Uterus (tissue), 4 donors: ENCODE data around the gene ACADM. TPM values are rescaled to one million over a fixed set of nuclear protein-coding genes. Genes with fewer than 3 reads are reported as not detected.

Experiments used
- DNase-seq, 2 donors: peaks; one replicate each; pipeline ENCODE4 v3.0.0-alpha.2; 2019 to 2020
- H3K27ac ChIP-seq, 2 donors: fragments of 200-600 bp; sonication (generic); 1 replicate in 1 of 2; 2 replicates in 1 of 2; pipeline ENCODE4 v1.5.1; 2016 to 2018
- H3K27me3 ChIP-seq, 2 donors: fragments of 200-600 bp; sonication (generic); one replicate each; pipeline ENCODE4 v1.5.1; 2018 to 2019; ENCODE audit warnings: control low read depth in 1 of 2
- H3K36me3 ChIP-seq, 2 donors: fragments of 200-600 bp; sonication (generic); one replicate each; pipeline ENCODE4 v1.5.1; 2019; ENCODE audit warnings: control low read depth in 1 of 2
- H3K4me1 ChIP-seq, 2 donors: fragments of 200-600 bp; sonication (generic); one replicate each; pipeline ENCODE4 v1.5.1; 2018 to 2019; ENCODE audit warnings: control low read depth in 1 of 2
- H3K4me3 ChIP-seq, 2 donors: fragments of 200-600 bp; sonication (generic); 1 replicate in 1 of 2; 2 replicates in 1 of 2; pipeline ENCODE4 v1.5.1; 2018 to 2019; ENCODE audit warnings: mild to moderate bottlenecking in 1 of 2
- H3K9me3 ChIP-seq, 2 donors: fragments of 200-600 bp; sonication (generic); one replicate each; pipeline ENCODE4 v1.5.1; 2019; ENCODE audit warnings: control low read depth in 1 of 2
- POLR2A ChIP-seq, 2 donors: fragments of 450-650 bp; IDR thresholded peaks; one replicate each; pipeline ENCODE4 v1.6.1; 2016; ENCODE audit warnings: antibody characterized with exemption in 2 of 2, mild to moderate bottlenecking in 1 of 2, moderate library complexity in 1 of 2
- intact Hi-C: fragments of 100-400 bp; cut with DNase I; formaldehyde crosslinking; loops from one replicate; pipeline ENCODE4 v1.15.1; 2023; ENCODE audit warnings: low total_unique reads
- total RNA-seq, 4 donors: library from RNA; depleted of rRNA in 3 of 4; stranded (reverse); fragments of >200 nt in 3 of 4; gene quantifications; one replicate each; pipeline versions ENCODE4 v1.1.0 to v1.2.4, GENCODE V29; 2014 to 2023
- TF ChIP-seq, protein P1 (sequence below), 4 experiments: fragments of 200-600 bp in 2 of 4; fragments of 450-650 bp in 2 of 4; sonication (generic) in 2 of 4; IDR thresholded peaks; one replicate each; pipeline ENCODE4 v1.5.1; 2016 to 2019; ENCODE audit warnings: antibody characterized with exemption in 4 of 4, mild to moderate bottlenecking in 2 of 4, moderate library complexity in 1 of 4
- donor health status: DM: yes; HTN: yes; CAD: no.

ACADM gene
- total RNA-seq, 4 donors from 2014 or later: 44.0 to 174 (median 65.4) TPM

DNA sequence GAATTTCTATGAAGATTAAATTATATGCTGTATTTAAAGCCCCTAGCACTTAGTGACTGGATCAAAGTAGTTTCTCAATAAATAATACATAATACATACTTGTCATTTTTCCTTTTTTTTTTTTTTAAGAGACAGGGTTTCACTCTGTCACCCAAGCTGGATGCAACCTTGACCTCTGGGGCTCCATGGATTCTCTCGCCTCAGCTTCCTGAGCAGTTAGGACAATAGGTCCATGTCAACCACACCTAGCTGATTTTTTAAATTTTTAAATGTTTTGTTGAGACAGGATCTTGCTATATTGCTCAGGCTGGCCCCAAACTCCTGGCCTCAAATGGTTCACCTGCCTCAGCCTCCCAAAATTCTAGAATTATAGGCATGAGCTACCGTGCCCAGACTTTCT is 5.9 kb downstream of the ACADM start:
- TF ChIP-seq POLR2A (IDR thresholded peaks at IDR 0.05): no peak
- TF ChIP-seq, protein P1, sequence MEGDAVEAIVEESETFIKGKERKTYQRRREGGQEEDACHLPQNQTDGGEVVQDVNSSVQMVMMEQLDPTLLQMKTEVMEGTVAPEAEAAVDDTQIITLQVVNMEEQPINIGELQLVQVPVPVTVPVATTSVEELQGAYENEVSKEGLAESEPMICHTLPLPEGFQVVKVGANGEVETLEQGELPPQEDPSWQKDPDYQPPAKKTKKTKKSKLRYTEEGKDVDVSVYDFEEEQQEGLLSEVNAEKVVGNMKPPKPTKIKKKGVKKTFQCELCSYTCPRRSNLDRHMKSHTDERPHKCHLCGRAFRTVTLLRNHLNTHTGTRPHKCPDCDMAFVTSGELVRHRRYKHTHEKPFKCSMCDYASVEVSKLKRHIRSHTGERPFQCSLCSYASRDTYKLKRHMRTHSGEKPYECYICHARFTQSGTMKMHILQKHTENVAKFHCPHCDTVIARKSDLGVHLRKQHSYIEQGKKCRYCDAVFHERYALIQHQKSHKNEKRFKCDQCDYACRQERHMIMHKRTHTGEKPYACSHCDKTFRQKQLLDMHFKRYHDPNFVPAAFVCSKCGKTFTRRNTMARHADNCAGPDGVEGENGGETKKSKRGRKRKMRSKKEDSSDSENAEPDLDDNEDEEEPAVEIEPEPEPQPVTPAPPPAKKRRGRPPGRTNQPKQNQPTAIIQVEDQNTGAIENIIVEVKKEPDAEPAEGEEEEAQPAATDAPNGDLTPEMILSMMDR (IDR thresholded peaks at IDR 0.05): no peak
- H3K4me3 ChIP-seq: no peak overlapping the region
- H3K36me3 ChIP-seq: no peaks in the 10 kb centered on the region
- no peak overlapping the region for H3K27ac ChIP-seq
- intact Hi-C loops: no loop called here
- no peak for DNase-seq
- H3K4me1 ChIP-seq: peaks cover 0 to 4% of the 10 kb centered on the region in 2 donors
- H3K9me3 ChIP-seq: no peaks in the 10 kb centered on the region
- no peaks in the 10 kb centered on the region for H3K27me3 ChIP-seq

DNA sequence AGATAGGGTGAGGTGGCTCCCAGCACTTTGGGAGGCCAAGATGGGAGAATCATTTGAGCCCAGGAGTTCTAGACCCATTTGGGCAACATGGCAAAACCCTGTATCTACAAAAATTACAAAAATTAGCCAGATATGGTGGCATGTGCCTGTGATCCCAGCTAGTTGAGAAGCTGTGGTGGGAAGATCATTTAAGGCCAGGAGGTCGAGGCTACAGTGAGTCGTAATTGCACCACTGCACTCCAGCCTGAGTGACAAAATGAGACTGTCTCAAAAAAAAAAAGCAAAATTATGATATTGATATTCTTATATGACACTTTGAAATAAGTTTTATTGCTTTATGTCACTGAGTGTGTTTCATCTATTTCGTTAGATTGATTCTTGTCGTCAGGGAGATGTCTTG is 7.4 kb downstream of the ACADM start:
- intact Hi-C loops: no loop called here
- DNase-seq: no peak
- no peak overlapping the region for H3K27ac ChIP-seq
- peaks cover 0 to 4% of the 10 kb centered on the region in 2 donors for H3K4me1 ChIP-seq
- no peak overlapping the region for H3K4me3 ChIP-seq
- no peaks in the 10 kb centered on the region for H3K36me3 ChIP-seq
- no peaks in the 10 kb centered on the region for H3K27me3 ChIP-seq
- no peaks in the 10 kb centered on the region for H3K9me3 ChIP-seq
- no peak for TF ChIP-seq POLR2A (IDR thresholded peaks at IDR 0.05)
- TF ChIP-seq, protein P1 (IDR thresholded peaks at IDR 0.05): no peak

DNA sequence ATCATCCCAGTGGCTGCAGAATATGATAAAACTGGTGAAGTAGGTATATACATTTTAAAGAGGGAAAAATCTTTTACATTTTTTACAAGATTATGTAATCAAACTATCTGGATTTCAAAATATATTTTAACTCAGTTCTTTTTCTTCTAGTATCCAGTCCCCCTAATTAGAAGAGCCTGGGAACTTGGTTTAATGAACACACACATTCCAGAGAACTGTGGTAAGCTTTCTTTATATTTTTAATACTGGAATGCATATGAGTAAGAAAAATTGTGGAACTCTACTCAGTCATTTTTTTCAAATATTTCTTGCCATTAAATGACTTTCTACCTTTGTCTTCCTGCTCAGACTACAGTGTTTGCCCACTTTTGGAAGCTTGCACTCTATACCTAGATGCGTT is 8.2 kb downstream of the ACADM start:
- Histone ChIP-seq H3K27ac (no peak overlapping the region), H3K36me3 (no peaks in the 10 kb centered on the region), H3K27me3 (no peaks in the 10 kb centered on the region), H3K4me3 (no peak overlapping the region), H3K9me3 (no peaks in the 10 kb centered on the region), H3K4me1 (peaks cover 0 to 2% of the 10 kb centered on the region in 2 donors)
- no peak for DNase-seq
- no peak for TF ChIP-seq POLR2A (IDR thresholded peaks at IDR 0.05)
- TF ChIP-seq, protein P1 (IDR thresholded peaks at IDR 0.05): no peak
- intact Hi-C loops: no loop called here

DNA sequence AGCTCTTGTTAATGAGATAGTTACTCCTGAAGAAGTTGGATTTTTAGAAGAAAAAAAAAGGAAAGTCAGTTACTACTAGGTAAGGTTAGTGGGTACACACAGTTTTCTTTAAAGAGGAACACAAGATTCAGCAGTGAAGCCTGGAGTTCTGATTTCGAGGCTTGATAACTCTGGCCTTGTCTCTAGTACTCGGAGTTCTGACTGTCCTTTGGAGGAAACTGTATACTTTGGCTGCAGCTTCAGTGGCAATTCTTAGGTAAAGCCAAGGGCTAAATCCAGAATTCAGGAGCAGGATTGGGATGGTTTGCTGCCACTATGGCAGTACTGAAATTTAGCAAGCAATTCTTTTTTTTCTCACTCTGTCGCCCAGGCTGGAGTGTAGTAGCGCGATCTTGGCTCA is 9.2 kb downstream of the ACADM start:
- no peak for DNase-seq
- no peak overlapping the region for H3K27ac ChIP-seq
- no peaks in the 10 kb centered on the region for H3K4me1 ChIP-seq
- H3K4me3 ChIP-seq: no peak overlapping the region
- H3K27me3 ChIP-seq: no peaks in the 10 kb centered on the region
- intact Hi-C loops: no loop called here
- H3K36me3 ChIP-seq: no peaks in the 10 kb centered on the region
- no peaks in the 10 kb centered on the region for H3K9me3 ChIP-seq
- TF ChIP-seq, protein P1 (IDR thresholded peaks at IDR 0.05): no peak
- no peak for TF ChIP-seq POLR2A (IDR thresholded peaks at IDR 0.05)

DNA sequence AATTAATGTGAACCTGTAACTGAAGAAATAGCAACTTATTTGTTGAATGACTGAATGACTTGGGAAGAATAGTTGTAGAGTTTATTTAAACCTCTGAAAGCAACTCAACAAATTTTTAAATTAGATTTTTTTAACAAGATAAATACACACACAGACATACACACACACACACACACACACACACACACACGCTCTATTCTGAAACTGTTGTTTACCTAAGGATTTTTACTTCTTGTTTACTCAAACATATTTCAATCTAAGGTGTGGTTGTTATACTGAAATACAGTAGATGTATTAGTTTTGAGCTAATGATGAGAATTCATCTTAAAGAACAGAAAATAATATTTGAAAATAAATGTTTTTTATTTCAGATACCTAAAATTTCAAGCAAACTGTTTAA is 11.5 kb downstream of the ACADM start:
- Histone ChIP-seq H3K9me3 (no peaks in the 10 kb centered on the region), H3K27ac (no peak overlapping the region), H3K4me1 (no peaks in the 10 kb centered on the region), H3K36me3 (no peaks in the 10 kb centered on the region), H3K27me3 (no peaks in the 10 kb centered on the region), H3K4me3 (no peak overlapping the region)
- DNase-seq: no peak
- TF ChIP-seq, protein P1 (IDR thresholded peaks at IDR 0.05): no peak
- TF ChIP-seq POLR2A (IDR thresholded peaks at IDR 0.05): no peak
- intact Hi-C loops: no loop called here
